NCI-H2196 treated with DMSO at 0.1 percent for 48 hours (cell line): ENCODE results near the gene HMGB2.

Experiments used
- DNase-seq: peaks from one replicate; lab custom pipeline; 2025; ENCODE audit not compliant: unreplicated experiment; lab: John Stamatoyannopoulos, UW

The HMGB2 gene

GRCh38 chr4:173288698-173289352 is 45.3 kb downstream of the HMGB2 start:
- no peak for DNase-seq

- no peak for DNase-seq
These were observed 45.9 kb downstream of the HMGB2 start for GRCh38 chr4:173288296-173288695.

GRCh38 chr4:173287486-173287885 is 46.7 kb downstream of the HMGB2 start:
- no peak for DNase-seq

GRCh38 chr4:173284463-173284862 is 49.7 kb downstream of the HMGB2 start:
- DNase-seq: no peak

GRCh38 chr4:173282626-173283025 is 51.5 kb downstream of the HMGB2 start:
- no peak for DNase-seq

GRCh38 chr4:173282256-173282562 is 51.9 kb downstream of the HMGB2 start:
- no peak for DNase-seq

- DNase-seq: no peak
These were observed 52.5 kb downstream of the HMGB2 start for GRCh38 chr4:173281406-173282255.
